ENCODE measurements around the gene EIF2B2. TPM values are rescaled to one million over a fixed set of nuclear protein-coding genes. Genes with fewer than 3 reads are reported as not detected.

The EIF2B2 gene
- total and polyA plus RNA-seq, 2 of the 13 experiments (the other 11 are each of a cell fraction or from before 2014, with no cell fraction given): 54.4 to 78.6 TPM

- TF ChIP-seq DRAP1 (CRISPR knock-in tag; IDR thresholded peaks at IDR 0.05) (no peak; the same call in 1 of the 2 replicates), ZNF205 (CRISPR knock-in tag; IDR thresholded peaks at IDR 0.05) (peak; percentile 49; the same call in 1 of the 2 replicates), GFI1 (CRISPR knock-in tag; IDR thresholded peaks at IDR 0.05; ENCODE audit: borderline replicate concordance) (peak; percentile 34; the same call in 1 of the 2 replicates), ZNF768 (CRISPR knock-in tag; IDR thresholded peaks at IDR 0.05) (peak; percentile 26; the same call in 1 of the 2 replicates), ZNF224 (CRISPR knock-in tag; IDR thresholded peaks at IDR 0.05) (0 out of 2 replicates have a peak, but pooled peaks have one; percentile 29), ARID4A (CRISPR knock-in tag; IDR thresholded peaks at IDR 0.05; ENCODE audit: borderline replicate concordance) (peak; percentile 72; the same call in 1 of the 2 replicates), ZNF564 (CRISPR knock-in tag; IDR thresholded peaks at IDR 0.05) (peak; percentile 77), ZNF547 (CRISPR knock-in tag; IDR thresholded peaks at IDR 0.05) (peak; percentile 58; the same call in 1 of the 2 replicates), ZNF414 (CRISPR knock-in tag; IDR thresholded peaks at IDR 0.05) (no peak), NR2C2 (CRISPR knock-in tag; IDR thresholded peaks at IDR 0.05; ENCODE audit: borderline replicate concordance) (peak; percentile 81), PRMT3 (CRISPR knock-in tag; IDR thresholded peaks at IDR 0.05; ENCODE audit: borderline replicate concordance, low read depth) (no peak), NFAT5 (CRISPR knock-in tag; IDR thresholded peaks at IDR 0.05) (0 out of 2 replicates have a peak, but pooled peaks have one; percentile 19), DPF2 (CRISPR knock-in tag; IDR thresholded peaks at IDR 0.05; ENCODE audit: borderline replicate concordance, low read depth) (no peak), GABPA (IDR thresholded peaks at IDR 0.05; ENCODE audit: low read depth, low read length) (no peak), GABPA (CRISPR knock-in tag; IDR thresholded peaks at IDR 0.05; ENCODE audit: low read depth) (0 out of 2 replicates have a peak, but pooled peaks have one; percentile 26), SIX4 (CRISPR knock-in tag; IDR thresholded peaks at IDR 0.05) (peak; percentile 70; the same call in 1 of the 2 replicates), ZNF101 (CRISPR knock-in tag; IDR thresholded peaks at IDR 0.05; ENCODE audit: borderline replicate concordance, low read depth) (no peak)
These were observed 48.3 kb upstream of the EIF2B2 start (continued) for GRCh38 chr14:74954232-74954946.

All from HepG2 (cell line).